BJ (cell line): ENCODE measurements around the gene STAT5B. TPM values are rescaled to one million over a fixed set of nuclear protein-coding genes. Genes with fewer than 3 reads are reported as not detected.

Experiments used
- CTCF ChIA-PET: fragments of 350-600 bp; formaldehyde crosslinking; extraction: SDS; loops from one replicate; lab custom pipeline; 2021; ENCODE audit warnings: antibody characterized with exemption, inconsistent platforms; lab: Yijun Ruan, JAX
- POLR2A ChIA-PET: fragments of 300-600 bp; sonication (Branson Sonifier 250); formaldehyde crosslinking; extraction: SDS; loops from one replicate; lab custom pipeline; 2021; ENCODE audit warnings: antibody characterized with exemption; lab: Charles Lee
- DNase-seq: peaks from one replicate; pipeline ENCODE4 v3.0.0-alpha.2; 2011; ENCODE audit warnings: low read depth
- H3K27me3 ChIP-seq: 2 replicates; pipeline ENCODE4 v1.6.0; 2011; ENCODE audit warnings: low read length; ENCODE audit not compliant: control insufficient read depth, insufficient read depth
- H3K36me3 ChIP-seq: 2 replicates; pipeline ENCODE4 v1.5.1; 2011; ENCODE audit warnings: low read length; ENCODE audit not compliant: control insufficient read depth, insufficient read depth
- H3K4me3 ChIP-seq: 2 replicates; pipeline ENCODE4 v1.5.1; 2011; ENCODE audit warnings: low read depth, mild to moderate bottlenecking, control low read depth, low read length
- polyA plus RNA-seq: library from polyadenylated mRNA; depleted of rRNA; stranded (reverse); fragments of >200 nt; gene quantifications from 2 replicates; pipeline ENCODE4 v1.2.3, GENCODE V29; 2011
- TF ChIP-seq, protein P1 (sequence below): IDR thresholded peaks from 2 replicates; pipeline ENCODE4 v1.5.1; 2011; ENCODE audit warnings: low read depth, mild to moderate bottlenecking, control low read depth, inconsistent platforms, low read length, moderate library complexity; ENCODE audit not compliant: insufficient read depth

STAT5B gene
- polyA plus RNA-seq, 1 experiment: 37.2 TPM

DNA sequence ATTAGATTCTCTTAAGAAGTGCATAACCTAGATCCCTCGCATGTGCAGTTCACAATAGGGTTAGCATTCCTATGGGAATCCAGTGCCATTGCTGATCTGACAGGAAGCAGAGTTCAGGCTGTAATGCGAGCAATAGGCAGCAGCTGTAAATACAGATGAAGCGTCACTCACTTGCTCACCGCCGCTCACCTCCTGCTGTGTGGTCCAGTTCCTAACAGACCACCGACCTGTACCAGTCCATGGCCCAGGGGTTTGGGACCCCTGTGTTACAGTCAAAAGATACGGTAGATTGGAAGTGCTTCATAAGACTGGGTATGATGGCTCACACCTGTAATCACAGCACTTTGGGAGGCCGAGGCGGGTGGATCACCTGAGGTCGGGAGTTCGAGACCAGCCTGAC, 14.9 kb upstream of the STAT5B start:
- Histone ChIP-seq H3K27me3 (no peaks in the 10 kb centered on the region), H3K36me3 (peaks cover 2% of the 10 kb centered on the region; the same call in 1 of the 2 replicates), H3K4me3 (no peak overlapping the region)
- ChIA-PET POLR2A (no interaction called here), CTCF (no interaction called here)
- TF ChIP-seq, protein P1, sequence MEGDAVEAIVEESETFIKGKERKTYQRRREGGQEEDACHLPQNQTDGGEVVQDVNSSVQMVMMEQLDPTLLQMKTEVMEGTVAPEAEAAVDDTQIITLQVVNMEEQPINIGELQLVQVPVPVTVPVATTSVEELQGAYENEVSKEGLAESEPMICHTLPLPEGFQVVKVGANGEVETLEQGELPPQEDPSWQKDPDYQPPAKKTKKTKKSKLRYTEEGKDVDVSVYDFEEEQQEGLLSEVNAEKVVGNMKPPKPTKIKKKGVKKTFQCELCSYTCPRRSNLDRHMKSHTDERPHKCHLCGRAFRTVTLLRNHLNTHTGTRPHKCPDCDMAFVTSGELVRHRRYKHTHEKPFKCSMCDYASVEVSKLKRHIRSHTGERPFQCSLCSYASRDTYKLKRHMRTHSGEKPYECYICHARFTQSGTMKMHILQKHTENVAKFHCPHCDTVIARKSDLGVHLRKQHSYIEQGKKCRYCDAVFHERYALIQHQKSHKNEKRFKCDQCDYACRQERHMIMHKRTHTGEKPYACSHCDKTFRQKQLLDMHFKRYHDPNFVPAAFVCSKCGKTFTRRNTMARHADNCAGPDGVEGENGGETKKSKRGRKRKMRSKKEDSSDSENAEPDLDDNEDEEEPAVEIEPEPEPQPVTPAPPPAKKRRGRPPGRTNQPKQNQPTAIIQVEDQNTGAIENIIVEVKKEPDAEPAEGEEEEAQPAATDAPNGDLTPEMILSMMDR: no peak
- DNase-seq: no peak

GRCh38 chr17:42290577-42290976, 14.4 kb upstream of the STAT5B start:
- Histone ChIP-seq H3K27me3 (no peaks in the 10 kb centered on the region), H3K4me3 (no peak overlapping the region), H3K36me3 (no peaks in the 10 kb centered on the region)
- TF ChIP-seq, protein P1: no peak
- ChIA-PET CTCF (no interaction called here), POLR2A (no interaction called here)
- DNase-seq: no peak

DNA sequence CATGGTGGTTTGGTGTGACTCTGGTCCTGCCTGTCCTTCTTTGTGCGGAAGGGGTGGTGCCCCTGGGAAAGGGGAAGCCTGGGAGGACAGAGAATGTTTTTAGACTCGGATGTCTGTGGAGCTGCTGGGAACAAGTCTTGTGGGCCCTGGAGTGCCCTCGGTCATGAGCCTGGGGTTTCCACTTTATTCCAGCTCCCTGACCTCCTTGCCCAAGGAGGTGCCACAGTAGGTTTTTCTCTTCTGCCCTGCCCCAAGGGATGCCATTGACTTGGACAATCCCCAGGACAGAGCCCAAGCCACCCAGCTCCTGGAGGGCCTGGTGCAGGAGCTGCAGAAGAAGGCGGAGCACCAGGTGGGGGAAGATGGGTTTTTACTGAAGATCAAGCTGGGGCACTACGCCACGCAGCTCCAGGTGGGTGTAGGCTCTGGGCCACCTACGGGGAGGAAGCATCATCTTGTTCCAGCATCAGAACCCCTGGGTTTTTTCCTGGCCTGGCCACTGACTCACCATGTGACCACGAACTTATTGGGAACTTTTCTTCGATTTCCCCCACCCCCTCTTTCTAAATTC, 13.5 kb upstream of the STAT5B start:
- POLR2A ChIA-PET: no interaction called here
- Histone ChIP-seq H3K27me3 (no peaks in the 10 kb centered on the region), H3K36me3 (no peaks in the 10 kb centered on the region), H3K4me3 (no peak overlapping the region)
- TF ChIP-seq, protein P1: no peak
- CTCF ChIA-PET: interaction anchor here (1.0 to 1.5 kb wide), 2 partner anchors 9 to 238 kb away, joined by 3 read pairs; no protein-coding TSS in a partner anchor
- DNase-seq: no peak

- Histone ChIP-seq H3K36me3 (no peaks in the 10 kb centered on the region), H3K4me3 (peak overlapping the region; percentile 57), H3K27me3 (no peaks in the 10 kb centered on the region)
- no peak for DNase-seq
- ChIA-PET CTCF (interaction anchor here (1.0 to 1.5 kb wide), 3 partner anchors 10 to 238 kb away, joined by 3 to 4 read pairs (median 3); no protein-coding TSS in a partner anchor), POLR2A (no interaction called here)
- TF ChIP-seq, protein P1: no peak
Observed at GRCh38 chr17:42288803-42289610, 12.8 kb upstream of the STAT5B start.
